K562 (cell line): ENCODE measurements around the gene LSM4. TPM values are rescaled to one million over a fixed set of nuclear protein-coding genes. Genes with fewer than 3 reads are reported as not detected.
A peak's percentile ranks its signal among the peaks of the same experiment; 100 is the strongest.

Experiments
- BACH1 ChIP-seq: fragments of 200-800 bp; sonication (Bioruptor generic); IDR thresholded peaks from 2 replicates; pipeline ENCODE4 v1.6.1; 2016; ENCODE audit warnings: missing genetic modification characterization, missing compliant biosample characterization
- ETV5 ChIP-seq: sonication (generic); formaldehyde crosslinking; IDR thresholded peaks from 2 replicates; pipeline ENCODE4 v1.4.0; 2020; ENCODE audit warnings: low read depth, mild to moderate bottlenecking, missing genetic modification reagents
- GABPB1 ChIP-seq: sonication (generic); formaldehyde crosslinking; IDR thresholded peaks from 2 replicates; pipeline ENCODE4 v1.8.0; 2022; ENCODE audit warnings: mild to moderate bottlenecking, missing genetic modification reagents
- IFI16 ChIP-seq: fragments of 250-450 bp; sonication (Bioruptor Pico); IDR thresholded peaks from 2 replicates; pipeline ENCODE4 v2.1.2; 2022; ENCODE audit warnings: mild to moderate bottlenecking, inconsistent platforms
- KLF6 ChIP-seq: fragments of 250-450 bp; sonication (Bioruptor Pico); IDR thresholded peaks from 2 replicates; pipeline ENCODE4 v1.4.0; 2020; ENCODE audit warnings: mild to moderate bottlenecking, moderate library complexity, borderline replicate concordance
- MAFK ChIP-seq: IDR thresholded peaks from 2 replicates; pipeline ENCODE4 v1.6.1; 2011; ENCODE audit warnings: low read length, improper control_type of control experiment
- NCOA1 ChIP-seq: fragments of 450-650 bp; IDR thresholded peaks from 2 replicates; pipeline ENCODE4 v1.6.1; 2016; ENCODE audit warnings: low read depth
- NFIC ChIP-seq: fragments of 450-650 bp; IDR thresholded peaks from 2 replicates; pipeline ENCODE4 v1.6.1; 2017; ENCODE audit warnings: mild to moderate bottlenecking, inconsistent platforms
- NONO ChIP-seq, 2 experiments: fragments of 200-400 bp in 1 of 2; fragments of 450-650 bp in 1 of 2; formaldehyde crosslinking in 1 of 2; IDR thresholded peaks; 2 replicates each; pipeline ENCODE4 v1.6.1; 2017; ENCODE audit warnings: low read depth in 2 of 2, mild to moderate bottlenecking in 2 of 2, moderate library complexity in 2 of 2, low read length in 1 of 2
- RBM14 ChIP-seq: fragments of 200-400 bp; formaldehyde crosslinking; IDR thresholded peaks from 2 replicates; pipeline ENCODE4 v1.6.1; 2018; ENCODE audit warnings: low read depth, mild to moderate bottlenecking, low read length, moderate library complexity, borderline replicate concordance; ENCODE audit not compliant: insufficient read depth
- RUNX1 ChIP-seq: sonication (generic); IDR thresholded peaks from 2 replicates; pipeline ENCODE4 v1.6.1; 2016; ENCODE audit warnings: antibody characterized with exemption, low read depth
- TAF9B ChIP-seq: fragments of 450-650 bp; IDR thresholded peaks from 2 replicates; pipeline ENCODE4 v1.6.1; 2018; ENCODE audit warnings: mild to moderate bottlenecking; ENCODE audit not compliant: partially characterized antibody
- ZC3H4 ChIP-seq: sonication (generic); formaldehyde crosslinking; IDR thresholded peaks from 2 replicates; pipeline ENCODE4 v1.9.0; 2021; ENCODE audit warnings: missing genetic modification reagents, borderline replicate concordance
- ZC3H8 ChIP-seq: fragments of 450-650 bp; IDR thresholded peaks from 2 replicates; pipeline ENCODE4 v1.6.1; 2017
- ZNF24 ChIP-seq: fragments of 450-650 bp; IDR thresholded peaks from 2 replicates; pipeline ENCODE4 v1.6.1; 2016
- polyA plus RNA-seq, 8 experiments: library from polyadenylated mRNA; depleted of rRNA in 4 of 8; stranded (reverse) in 5 of 8; unstranded in 3 of 8; fragments of >200 nt; fragmentation: Nextera tagmentation in 2 of 8; fragmentation: Illumina TruSeq in 1 of 8; extraction: Ambion mirVana in 2 of 8; extraction: Trizol in 1 of 8; gene quantifications; 2 replicates each; pipeline versions ENCODE4 v1.2.1 to v1.2.3, GENCODE V29; 2011 to 2014; ENCODE audit warnings: inconsistent platforms in 1 of 8, missing spikeins in 1 of 8
- total RNA-seq, 7 experiments: library from RNA; depleted of rRNA in 6 of 7; stranded (reverse); fragments of >200 nt in 6 of 7; fragmentation: Illumina TruSeq in 2 of 7; extraction: Trizol in 2 of 7; gene quantifications; 2 replicates each; pipeline versions ENCODE4 v1.2.1 to v1.2.3, GENCODE V29; 2011 to 2021; ENCODE audit warnings: low replicate concordance in 1 of 7
- TF ChIP-seq, protein P1 (sequence below), 2 experiments: fragments of 450-650 bp; IDR thresholded peaks; 2 replicates each; pipeline ENCODE4 v1.6.1; 2016
- TF ChIP-seq, protein P2 (sequence below): fragments of 200-400 bp; formaldehyde crosslinking; IDR thresholded peaks from 2 replicates; pipeline ENCODE4 v1.6.1; 2017; ENCODE audit warnings: mild to moderate bottlenecking, low read depth, low read length, moderate library complexity
- TF ChIP-seq, protein P3 (sequence below): fragments of 200-800 bp; sonication (Bioruptor generic); IDR thresholded peaks from 2 replicates; pipeline ENCODE4 v1.6.1; 2017; ENCODE audit warnings: missing genetic modification characterization, missing compliant biosample characterization
- TF ChIP-seq, protein P4 (sequence below): fragments of 450-650 bp; formaldehyde crosslinking; IDR thresholded peaks from 2 replicates; pipeline ENCODE4 v1.4.0; 2020; ENCODE audit warnings: mild to moderate bottlenecking
- TF ChIP-seq, protein P5 (sequence below): fragments of 450-650 bp; IDR thresholded peaks from 2 replicates; pipeline ENCODE4 v1.6.1; 2016; ENCODE audit warnings: mild to moderate bottlenecking

LSM4 gene
- total and polyA plus RNA-seq, 9 of the 15 experiments (the other 6 are each of a cell fraction or from before 2014, with no cell fraction given): 11.9 to 763 (median 202) TPM

DNA sequence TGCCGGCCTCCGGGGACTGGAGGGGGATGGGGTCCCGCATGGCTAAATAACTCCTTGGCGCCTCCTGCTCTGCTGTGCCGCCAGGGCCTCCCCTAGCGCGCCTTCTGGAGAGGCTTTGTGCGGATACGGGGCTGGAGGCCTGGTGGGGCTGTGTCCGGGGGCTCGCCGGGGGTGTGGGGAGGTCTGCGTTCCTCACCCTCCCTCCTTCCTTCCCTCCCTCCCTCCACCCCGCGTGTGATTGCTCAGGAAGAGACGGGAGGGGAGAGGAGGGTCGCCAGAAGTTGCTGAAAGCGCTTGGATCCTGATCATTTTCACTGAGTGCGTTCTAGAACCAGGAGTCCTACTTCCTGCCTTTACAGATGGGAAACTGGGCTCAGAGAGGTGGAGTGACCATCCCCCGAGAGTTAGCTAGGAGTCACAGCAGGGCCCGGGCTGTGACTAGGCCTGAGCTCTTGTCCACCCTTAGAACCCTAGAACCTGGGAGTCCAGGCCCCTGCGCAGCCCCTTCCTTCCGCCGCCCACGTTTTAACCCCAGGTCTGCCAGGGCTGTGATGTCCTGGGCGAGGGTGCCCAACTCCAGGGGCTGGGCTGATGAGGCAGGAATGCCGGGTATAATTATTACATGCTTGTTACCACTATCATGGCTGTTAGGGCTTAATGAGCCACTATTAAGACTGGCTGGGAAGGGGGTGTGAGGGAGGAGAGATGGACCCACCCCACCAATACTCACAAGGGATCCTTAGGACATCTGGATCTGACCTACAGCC is 40.7 kb downstream of the LSM4 start (continued):
- TF ChIP-seq ZC3H4 (peak; percentile 64; the same call in 1 of the 2 replicates), MAFK (no peak), IFI16 (no peak), NONO (IDR thresholded peaks at IDR 0.05; ENCODE audit: low read depth in 2 of 2, low read length in 1 of 2) (no peak), NCOA1 (no peak), GABPB1 (CRISPR knock-in tag) (no peak), NFIC (peak; percentile 19; the same call in 1 of the 2 replicates), ZC3H8 (no peak), RBM14 (no peak), TAF9B (peak; percentile 23), RUNX1 (no peak), ZNF24 (no peak), BACH1 (tag) (peak; percentile 18; the same call in 1 of the 2 replicates), KLF6 (CRISPR knock-in tag) (no peak), ETV5 (CRISPR knock-in tag) (no peak)
- TF ChIP-seq, protein P1, sequence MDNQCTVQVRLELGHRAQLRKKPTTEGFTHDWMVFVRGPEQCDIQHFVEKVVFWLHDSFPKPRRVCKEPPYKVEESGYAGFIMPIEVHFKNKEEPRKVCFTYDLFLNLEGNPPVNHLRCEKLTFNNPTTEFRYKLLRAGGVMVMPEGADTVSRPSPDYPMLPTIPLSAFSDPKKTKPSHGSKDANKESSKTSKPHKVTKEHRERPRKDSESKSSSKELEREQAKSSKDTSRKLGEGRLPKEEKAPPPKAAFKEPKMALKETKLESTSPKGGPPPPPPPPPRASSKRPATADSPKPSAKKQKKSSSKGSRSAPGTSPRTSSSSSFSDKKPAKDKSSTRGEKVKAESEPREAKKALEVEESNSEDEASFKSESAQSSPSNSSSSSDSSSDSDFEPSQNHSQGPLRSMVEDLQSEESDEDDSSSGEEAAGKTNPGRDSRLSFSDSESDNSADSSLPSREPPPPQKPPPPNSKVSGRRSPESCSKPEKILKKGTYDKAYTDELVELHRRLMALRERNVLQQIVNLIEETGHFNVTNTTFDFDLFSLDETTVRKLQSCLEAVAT (IDR thresholded peaks at IDR 0.05): peak; percentile 13 to 67; a peak in 1 of 4 replicates
- TF ChIP-seq, protein P2, sequence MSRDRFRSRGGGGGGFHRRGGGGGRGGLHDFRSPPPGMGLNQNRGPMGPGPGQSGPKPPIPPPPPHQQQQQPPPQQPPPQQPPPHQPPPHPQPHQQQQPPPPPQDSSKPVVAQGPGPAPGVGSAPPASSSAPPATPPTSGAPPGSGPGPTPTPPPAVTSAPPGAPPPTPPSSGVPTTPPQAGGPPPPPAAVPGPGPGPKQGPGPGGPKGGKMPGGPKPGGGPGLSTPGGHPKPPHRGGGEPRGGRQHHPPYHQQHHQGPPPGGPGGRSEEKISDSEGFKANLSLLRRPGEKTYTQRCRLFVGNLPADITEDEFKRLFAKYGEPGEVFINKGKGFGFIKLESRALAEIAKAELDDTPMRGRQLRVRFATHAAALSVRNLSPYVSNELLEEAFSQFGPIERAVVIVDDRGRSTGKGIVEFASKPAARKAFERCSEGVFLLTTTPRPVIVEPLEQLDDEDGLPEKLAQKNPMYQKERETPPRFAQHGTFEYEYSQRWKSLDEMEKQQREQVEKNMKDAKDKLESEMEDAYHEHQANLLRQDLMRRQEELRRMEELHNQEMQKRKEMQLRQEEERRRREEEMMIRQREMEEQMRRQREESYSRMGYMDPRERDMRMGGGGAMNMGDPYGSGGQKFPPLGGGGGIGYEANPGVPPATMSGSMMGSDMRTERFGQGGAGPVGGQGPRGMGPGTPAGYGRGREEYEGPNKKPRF: no peak
- TF ChIP-seq, protein P3, sequence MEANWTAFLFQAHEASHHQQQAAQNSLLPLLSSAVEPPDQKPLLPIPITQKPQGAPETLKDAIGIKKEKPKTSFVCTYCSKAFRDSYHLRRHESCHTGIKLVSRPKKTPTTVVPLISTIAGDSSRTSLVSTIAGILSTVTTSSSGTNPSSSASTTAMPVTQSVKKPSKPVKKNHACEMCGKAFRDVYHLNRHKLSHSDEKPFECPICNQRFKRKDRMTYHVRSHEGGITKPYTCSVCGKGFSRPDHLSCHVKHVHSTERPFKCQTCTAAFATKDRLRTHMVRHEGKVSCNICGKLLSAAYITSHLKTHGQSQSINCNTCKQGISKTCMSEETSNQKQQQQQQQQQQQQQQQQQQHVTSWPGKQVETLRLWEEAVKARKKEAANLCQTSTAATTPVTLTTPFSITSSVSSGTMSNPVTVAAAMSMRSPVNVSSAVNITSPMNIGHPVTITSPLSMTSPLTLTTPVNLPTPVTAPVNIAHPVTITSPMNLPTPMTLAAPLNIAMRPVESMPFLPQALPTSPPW: no peak
- TF ChIP-seq, protein P4, sequence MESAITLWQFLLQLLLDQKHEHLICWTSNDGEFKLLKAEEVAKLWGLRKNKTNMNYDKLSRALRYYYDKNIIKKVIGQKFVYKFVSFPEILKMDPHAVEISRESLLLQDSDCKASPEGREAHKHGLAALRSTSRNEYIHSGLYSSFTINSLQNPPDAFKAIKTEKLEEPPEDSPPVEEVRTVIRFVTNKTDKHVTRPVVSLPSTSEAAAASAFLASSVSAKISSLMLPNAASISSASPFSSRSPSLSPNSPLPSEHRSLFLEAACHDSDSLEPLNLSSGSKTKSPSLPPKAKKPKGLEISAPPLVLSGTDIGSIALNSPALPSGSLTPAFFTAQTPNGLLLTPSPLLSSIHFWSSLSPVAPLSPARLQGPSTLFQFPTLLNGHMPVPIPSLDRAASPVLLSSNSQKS (CRISPR knock-in tag): no peak
- TF ChIP-seq, protein P5, sequence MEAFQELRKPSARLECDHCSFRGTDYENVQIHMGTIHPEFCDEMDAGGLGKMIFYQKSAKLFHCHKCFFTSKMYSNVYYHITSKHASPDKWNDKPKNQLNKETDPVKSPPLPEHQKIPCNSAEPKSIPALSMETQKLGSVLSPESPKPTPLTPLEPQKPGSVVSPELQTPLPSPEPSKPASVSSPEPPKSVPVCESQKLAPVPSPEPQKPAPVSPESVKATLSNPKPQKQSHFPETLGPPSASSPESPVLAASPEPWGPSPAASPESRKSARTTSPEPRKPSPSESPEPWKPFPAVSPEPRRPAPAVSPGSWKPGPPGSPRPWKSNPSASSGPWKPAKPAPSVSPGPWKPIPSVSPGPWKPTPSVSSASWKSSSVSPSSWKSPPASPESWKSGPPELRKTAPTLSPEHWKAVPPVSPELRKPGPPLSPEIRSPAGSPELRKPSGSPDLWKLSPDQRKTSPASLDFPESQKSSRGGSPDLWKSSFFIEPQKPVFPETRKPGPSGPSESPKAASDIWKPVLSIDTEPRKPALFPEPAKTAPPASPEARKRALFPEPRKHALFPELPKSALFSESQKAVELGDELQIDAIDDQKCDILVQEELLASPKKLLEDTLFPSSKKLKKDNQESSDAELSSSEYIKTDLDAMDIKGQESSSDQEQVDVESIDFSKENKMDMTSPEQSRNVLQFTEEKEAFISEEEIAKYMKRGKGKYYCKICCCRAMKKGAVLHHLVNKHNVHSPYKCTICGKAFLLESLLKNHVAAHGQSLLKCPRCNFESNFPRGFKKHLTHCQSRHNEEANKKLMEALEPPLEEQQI: no peak
